H1 (cell line): ENCODE data around the gene SMC2.

Source experiments
- CEBPB ChIP-seq: IDR thresholded peaks from 2 replicates; pipeline ENCODE4 v1.6.1; 2012; ENCODE audit warnings: low read depth, low read length
- EP300 ChIP-seq, 2 experiments: IDR thresholded peaks; 1 replicate in 1 of 2; 2 replicates in 1 of 2; pipeline ENCODE4 v1.6.1; 2011 to 2012; ENCODE audit warnings: low read depth in 2 of 2, low read length in 2 of 2, mild to moderate bottlenecking in 2 of 2, borderline replicate concordance in 1 of 2, inconsistent platforms in 1 of 2, moderate library complexity in 1 of 2
- EZH2 ChIP-seq: fragments of 200-600 bp; sonication (generic); IDR thresholded peaks from 2 replicates; pipeline ENCODE4 v1.7.1; 2012; ENCODE audit warnings: low read depth, mild to moderate bottlenecking, moderate library complexity, low read length, inconsistent platforms; ENCODE audit not compliant: severe bottlenecking
- JUND ChIP-seq: IDR thresholded peaks from 2 replicates; pipeline ENCODE4 v1.6.1; 2011; ENCODE audit warnings: mild to moderate bottlenecking, improper control_type of control experiment, low read length
- POLR2A ChIP-seq, 2 experiments: IDR thresholded peaks; 1 replicate in 1 of 2; 2 replicates in 1 of 2; pipeline ENCODE4 v1.6.1; 2011; ENCODE audit warnings: low read depth in 2 of 2, low read length in 2 of 2, mild to moderate bottlenecking in 2 of 2; ENCODE audit errors: control extremely low read depth in 1 of 2
- POLR2AphosphoS5 ChIP-seq: IDR thresholded peaks from 2 replicates; pipeline ENCODE4 v1.6.1; 2011; ENCODE audit warnings: low read depth, low read length
- RAD21 ChIP-seq, 2 experiments: IDR thresholded peaks in 1 of 2; conservative IDR thresholded peaks in 1 of 2; 2 replicates each; pipeline ENCODE4 v1.6.1; 2011; ENCODE audit warnings: low read depth in 2 of 2, low read length in 2 of 2, improper control_type of control experiment in 1 of 2, inconsistent platforms in 1 of 2, mild to moderate bottlenecking in 1 of 2, moderate library complexity in 1 of 2
- TF ChIP-seq, protein P1 (sequence below): IDR thresholded peaks from 2 replicates; pipeline ENCODE4 v1.6.1; 2012; ENCODE audit warnings: inconsistent platforms
- TF ChIP-seq, protein P2 (sequence below), 3 experiments: IDR thresholded peaks; 1 replicate in 2 of 3; 2 replicates in 1 of 3; pipeline versions ENCODE4 v1.5.1 to v1.6.1; 2011; ENCODE audit warnings: low read length in 3 of 3, mild to moderate bottlenecking in 3 of 3, inconsistent platforms in 2 of 3, low read depth in 1 of 3, moderate library complexity in 1 of 3; ENCODE audit not compliant: insufficient read depth in 1 of 3; ENCODE audit errors: control extremely low read depth in 1 of 3
- TF ChIP-seq, protein P3 (sequence below): IDR thresholded peaks from 2 replicates; pipeline ENCODE4 v1.6.1; 2012; ENCODE audit warnings: low read length, inconsistent platforms

- no peak for TF ChIP-seq JUND
- TF ChIP-seq, protein P1, sequence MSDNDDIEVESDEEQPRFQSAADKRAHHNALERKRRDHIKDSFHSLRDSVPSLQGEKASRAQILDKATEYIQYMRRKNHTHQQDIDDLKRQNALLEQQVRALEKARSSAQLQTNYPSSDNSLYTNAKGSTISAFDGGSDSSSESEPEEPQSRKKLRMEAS, result no peak
- TF ChIP-seq, protein P2, sequence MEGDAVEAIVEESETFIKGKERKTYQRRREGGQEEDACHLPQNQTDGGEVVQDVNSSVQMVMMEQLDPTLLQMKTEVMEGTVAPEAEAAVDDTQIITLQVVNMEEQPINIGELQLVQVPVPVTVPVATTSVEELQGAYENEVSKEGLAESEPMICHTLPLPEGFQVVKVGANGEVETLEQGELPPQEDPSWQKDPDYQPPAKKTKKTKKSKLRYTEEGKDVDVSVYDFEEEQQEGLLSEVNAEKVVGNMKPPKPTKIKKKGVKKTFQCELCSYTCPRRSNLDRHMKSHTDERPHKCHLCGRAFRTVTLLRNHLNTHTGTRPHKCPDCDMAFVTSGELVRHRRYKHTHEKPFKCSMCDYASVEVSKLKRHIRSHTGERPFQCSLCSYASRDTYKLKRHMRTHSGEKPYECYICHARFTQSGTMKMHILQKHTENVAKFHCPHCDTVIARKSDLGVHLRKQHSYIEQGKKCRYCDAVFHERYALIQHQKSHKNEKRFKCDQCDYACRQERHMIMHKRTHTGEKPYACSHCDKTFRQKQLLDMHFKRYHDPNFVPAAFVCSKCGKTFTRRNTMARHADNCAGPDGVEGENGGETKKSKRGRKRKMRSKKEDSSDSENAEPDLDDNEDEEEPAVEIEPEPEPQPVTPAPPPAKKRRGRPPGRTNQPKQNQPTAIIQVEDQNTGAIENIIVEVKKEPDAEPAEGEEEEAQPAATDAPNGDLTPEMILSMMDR (IDR thresholded peaks at IDR 0.05; ENCODE audit: control extremely low read depth in 1 of 3, insufficient read depth in 1 of 3, low read depth in 1 of 3, low read length in 3 of 3), result no peak
- no peak for TF ChIP-seq EZH2
- no peak for TF ChIP-seq POLR2A (IDR thresholded peaks at IDR 0.05; ENCODE audit: control extremely low read depth in 1 of 2, low read depth in 2 of 2, low read length in 2 of 2)
- no peak for TF ChIP-seq CEBPB
- no peak for TF ChIP-seq POLR2AphosphoS5
- TF ChIP-seq, protein P3, sequence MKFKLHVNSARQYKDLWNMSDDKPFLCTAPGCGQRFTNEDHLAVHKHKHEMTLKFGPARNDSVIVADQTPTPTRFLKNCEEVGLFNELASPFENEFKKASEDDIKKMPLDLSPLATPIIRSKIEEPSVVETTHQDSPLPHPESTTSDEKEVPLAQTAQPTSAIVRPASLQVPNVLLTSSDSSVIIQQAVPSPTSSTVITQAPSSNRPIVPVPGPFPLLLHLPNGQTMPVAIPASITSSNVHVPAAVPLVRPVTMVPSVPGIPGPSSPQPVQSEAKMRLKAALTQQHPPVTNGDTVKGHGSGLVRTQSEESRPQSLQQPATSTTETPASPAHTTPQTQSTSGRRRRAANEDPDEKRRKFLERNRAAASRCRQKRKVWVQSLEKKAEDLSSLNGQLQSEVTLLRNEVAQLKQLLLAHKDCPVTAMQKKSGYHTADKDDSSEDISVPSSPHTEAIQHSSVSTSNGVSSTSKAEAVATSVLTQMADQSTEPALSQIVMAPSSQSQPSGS, result no peak
- TF ChIP-seq EP300 (IDR thresholded peaks at IDR 0.05; ENCODE audit: borderline replicate concordance in 1 of 2, low read depth in 2 of 2, low read length in 2 of 2), result no peak
- no peak for TF ChIP-seq RAD21 (IDR thresholded peaks at IDR 0.05 in 1 of 2, conservative IDR thresholded peaks at IDR 0.05 in 1 of 2; ENCODE audit: low read depth in 2 of 2, low read length in 2 of 2)
Measured at GRCh38 chr9:104082168-104082567, 11.9 kb upstream of the SMC2 start.
